ENCODE results near the gene PLS1. TPM values are rescaled to one million over a fixed set of nuclear protein-coding genes. Genes with fewer than 3 reads are reported as not detected.

The PLS1 gene
- total RNA-seq, 1 experiment from 2014 or later: 38.8 TPM

DNA sequence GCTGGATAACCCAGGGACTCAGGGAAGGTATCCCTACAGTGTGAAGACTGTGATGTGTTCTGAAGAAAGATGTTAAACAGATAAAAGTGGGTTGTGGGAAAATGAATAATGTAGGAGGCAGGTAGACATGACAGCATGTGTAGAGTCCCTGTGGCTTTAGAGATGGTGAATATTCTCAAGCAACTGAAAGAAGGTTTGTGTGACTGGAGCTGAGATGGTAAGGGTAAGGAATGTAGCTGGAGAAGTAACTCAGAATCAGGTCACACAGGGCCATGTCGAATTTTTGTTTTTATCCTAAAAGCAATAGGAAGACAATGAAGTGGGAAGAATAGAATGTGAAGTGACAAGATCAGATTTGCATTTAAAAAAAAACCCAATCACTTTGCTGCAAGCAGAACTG, 73.9 kb downstream of the PLS1 start:
- POLR2A ChIA-PET: no interaction called here

DNA sequence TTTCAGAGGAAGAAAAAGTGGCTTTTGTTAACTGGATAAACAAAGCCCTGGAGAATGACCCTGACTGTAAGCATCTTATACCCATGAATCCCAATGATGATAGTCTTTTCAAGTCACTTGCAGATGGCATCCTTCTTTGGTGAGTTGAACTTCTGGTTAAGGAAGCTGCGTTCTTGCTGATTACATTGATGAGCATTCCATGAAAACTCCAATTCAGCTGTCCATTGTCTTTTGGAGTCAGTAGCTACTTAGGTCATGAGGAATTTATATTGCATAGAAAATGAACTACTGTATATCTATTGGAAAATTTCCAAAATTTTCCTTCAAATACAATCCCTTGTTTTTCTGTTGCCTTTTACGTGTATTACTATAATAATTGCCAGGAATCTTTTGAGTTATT, 80.0 kb downstream of the PLS1 start:
- Histone ChIP-seq H3K79me2 (ENCODE audit: insufficient read depth, low read length) (no peaks in the 10 kb centered on the region), H3K27me3 (ENCODE audit: insufficient read depth, low read length) (no peaks in the 10 kb centered on the region), H3K4me2 (ENCODE audit: low read length) (no peak overlapping the region), H3K9me3 (ENCODE audit: control insufficient read depth in 1 of 2, insufficient read depth in 1 of 2, low read depth in 1 of 2, low read length in 2 of 2) (no peaks in the 10 kb centered on the region), H3K27ac (ENCODE audit: low read depth, low read length) (no peak overlapping the region), H3K9me2 (ENCODE audit: insufficient read depth) (no peaks in the 10 kb centered on the region), H3K36me3 (ENCODE audit: control insufficient read depth in 1 of 2, insufficient read depth in 2 of 2, low read length in 2 of 2) (no peaks in the 10 kb centered on the region), H3K9ac (ENCODE audit: low read length) (no peak overlapping the region), H3K4me3 (replicated peaks in 1 of 2; ENCODE audit: low read depth in 1 of 2, low read length in 2 of 2) (no peak overlapping the region), H4K20me1 (ENCODE audit: insufficient read depth) (no peaks in the 10 kb centered on the region), H3K4me1 (ENCODE audit: control insufficient read depth in 1 of 2, insufficient read depth in 2 of 2, low read length in 2 of 2) (no peaks in the 10 kb centered on the region), H2AFZ (ENCODE audit: low read depth, low read length, poor library complexity, severe bottlenecking) (no peak overlapping the region)
- ChIA-PET POLR2A (no interaction called here), CTCF (no interaction called here), RAD21 (ENCODE audit: low non-redundant PET in 1 of 2, low total read pairs in 2 of 2, uncharacterized antibody in 2 of 2, unreplicated experiment in 2 of 2) (no interaction called here)
- ATAC-seq (no peak), DNase-seq (ENCODE audit: low read depth, low spot score) (no peak)
- TF ChIP-seq ZFX (IDR thresholded peaks at IDR 0.05): no peak
- no peak for TF ChIP-seq REST (IDR thresholded peaks at IDR 0.05; ENCODE audit: low read depth)
- TF ChIP-seq SP1 (IDR thresholded peaks at IDR 0.05; ENCODE audit: low read depth): no peak
- no TSS peak for BruUV-seq (replicated peaks)
- intact Hi-C loops (cut with micrococcal nuclease): no loop called here

More for the DNA sequence above, 73.9 kb downstream of the PLS1 start:
- ChIA-PET RAD21 (ENCODE audit: low non-redundant PET in 1 of 2, low total read pairs in 2 of 2, uncharacterized antibody in 2 of 2, unreplicated experiment in 2 of 2) (no interaction called here), CTCF (no interaction called here)
- Histone ChIP-seq H3K4me3 (replicated peaks in 1 of 2; ENCODE audit: low read depth in 1 of 2, low read length in 2 of 2) (no peak overlapping the region), H3K27ac (ENCODE audit: low read depth, low read length) (no peak overlapping the region), H3K9me2 (ENCODE audit: insufficient read depth) (no peaks in the 10 kb centered on the region), H3K9ac (ENCODE audit: low read length) (no peak overlapping the region), H3K79me2 (ENCODE audit: insufficient read depth, low read length) (no peaks in the 10 kb centered on the region), H3K4me2 (ENCODE audit: low read length) (no peak overlapping the region), H2AFZ (ENCODE audit: low read depth, low read length, poor library complexity, severe bottlenecking) (no peak overlapping the region), H3K4me1 (ENCODE audit: control insufficient read depth in 1 of 2, insufficient read depth in 2 of 2, low read length in 2 of 2) (no peaks in the 10 kb centered on the region), H4K20me1 (ENCODE audit: insufficient read depth) (no peaks in the 10 kb centered on the region), H3K9me3 (ENCODE audit: control insufficient read depth in 1 of 2, insufficient read depth in 1 of 2, low read depth in 1 of 2, low read length in 2 of 2) (no peaks in the 10 kb centered on the region), H3K36me3 (ENCODE audit: control insufficient read depth in 1 of 2, insufficient read depth in 2 of 2, low read length in 2 of 2) (0 out of 4 replicates have a peak, but pooled peaks cover 0 to 5% of the 10 kb centered on the region in 2 experiments), H3K27me3 (ENCODE audit: insufficient read depth, low read length) (no peaks in the 10 kb centered on the region)
- ATAC-seq: no peak
- TF ChIP-seq SP1 (IDR thresholded peaks at IDR 0.05; ENCODE audit: low read depth): no peak
- TF ChIP-seq ZNF274 (IDR thresholded peaks at IDR 0.05; ENCODE audit: low read depth, low read length): no peak
- BruUV-seq (replicated peaks): no TSS peak
- no peak for DNase-seq (ENCODE audit: low read depth, low spot score)
- intact Hi-C loops (cut with micrococcal nuclease): no loop called here

All from HCT116 (cell line).